Thyroid gland (tissue), 4 donors: ENCODE data around the gene ASTL. TPM values are rescaled to one million over a fixed set of nuclear protein-coding genes. Genes with fewer than 3 reads are reported as not detected.

ENCODE experiments used
- DNase-seq, 2 donors: peaks; one replicate each; pipeline ENCODE4 v3.0.0-alpha.2; 2019
- H3K27ac ChIP-seq, 3 donors: fragments of 200-600 bp; sonication (generic); 1 replicate in 2 of 3; 2 replicates in 1 of 3; pipeline ENCODE4 v1.5.1; 2016 to 2019; ENCODE audit warnings: mild to moderate bottlenecking in 1 of 3, moderate library complexity in 1 of 3
- H3K27me3 ChIP-seq: fragments of 200-600 bp; sonication (generic); one replicate; pipeline ENCODE4 v1.5.1; 2019
- H3K36me3 ChIP-seq, 2 donors: fragments of 200-600 bp; sonication (generic); one replicate each; pipeline ENCODE4 v1.5.1; 2016 to 2019
- H3K4me1 ChIP-seq, 2 donors: fragments of 200-600 bp; sonication (generic); one replicate each; pipeline ENCODE4 v1.5.1; 2017 to 2019
- H3K4me3 ChIP-seq, 3 donors: fragments of 200-600 bp; sonication (generic); replicated peaks in 1 of 3; 1 replicate in 2 of 3; 2 replicates in 1 of 3; pipeline ENCODE4 v1.5.1; 2016; ENCODE audit warnings: mild to moderate bottlenecking in 1 of 3
- H3K9me3 ChIP-seq: fragments of 200-600 bp; sonication (generic); one replicate; pipeline ENCODE4 v1.5.1; 2017
- POLR2A ChIP-seq, 2 donors: fragments of 450-650 bp; IDR thresholded peaks; one replicate each; pipeline ENCODE4 v1.6.1; 2017; ENCODE audit warnings: antibody characterized with exemption in 2 of 2, mild to moderate bottlenecking in 2 of 2, moderate library complexity in 1 of 2
- WGBS, 2 donors: methylation state at CpG; one replicate each; pipeline ENCODE4 v1.1.5; 2017; 5-methylcytosine and 5-hydroxymethylcytosine counted together
- intact Hi-C: fragments of 100-400 bp; cut with DNase I; formaldehyde crosslinking; loops from one replicate; pipeline ENCODE4 v1.15.1; 2023
- total RNA-seq, 4 donors: library from RNA; depleted of rRNA; stranded (reverse); fragments of >200 nt; gene quantifications; one replicate each; pipeline ENCODE4 v1.2.3, GENCODE V29; 2016
- TF ChIP-seq, protein P1 (sequence below), 6 experiments: fragments of 200-600 bp in 3 of 6; fragments of 450-650 bp in 3 of 6; sonication (generic) in 3 of 6; IDR thresholded peaks; one replicate each; pipeline ENCODE4 v1.5.1; 2016 to 2019; ENCODE audit warnings: antibody characterized with exemption in 6 of 6, mild to moderate bottlenecking in 2 of 6, inconsistent platforms in 1 of 6, moderate library complexity in 1 of 6

ASTL gene
- total RNA-seq, 4 donors from 2014 or later, result not detected

DNA sequence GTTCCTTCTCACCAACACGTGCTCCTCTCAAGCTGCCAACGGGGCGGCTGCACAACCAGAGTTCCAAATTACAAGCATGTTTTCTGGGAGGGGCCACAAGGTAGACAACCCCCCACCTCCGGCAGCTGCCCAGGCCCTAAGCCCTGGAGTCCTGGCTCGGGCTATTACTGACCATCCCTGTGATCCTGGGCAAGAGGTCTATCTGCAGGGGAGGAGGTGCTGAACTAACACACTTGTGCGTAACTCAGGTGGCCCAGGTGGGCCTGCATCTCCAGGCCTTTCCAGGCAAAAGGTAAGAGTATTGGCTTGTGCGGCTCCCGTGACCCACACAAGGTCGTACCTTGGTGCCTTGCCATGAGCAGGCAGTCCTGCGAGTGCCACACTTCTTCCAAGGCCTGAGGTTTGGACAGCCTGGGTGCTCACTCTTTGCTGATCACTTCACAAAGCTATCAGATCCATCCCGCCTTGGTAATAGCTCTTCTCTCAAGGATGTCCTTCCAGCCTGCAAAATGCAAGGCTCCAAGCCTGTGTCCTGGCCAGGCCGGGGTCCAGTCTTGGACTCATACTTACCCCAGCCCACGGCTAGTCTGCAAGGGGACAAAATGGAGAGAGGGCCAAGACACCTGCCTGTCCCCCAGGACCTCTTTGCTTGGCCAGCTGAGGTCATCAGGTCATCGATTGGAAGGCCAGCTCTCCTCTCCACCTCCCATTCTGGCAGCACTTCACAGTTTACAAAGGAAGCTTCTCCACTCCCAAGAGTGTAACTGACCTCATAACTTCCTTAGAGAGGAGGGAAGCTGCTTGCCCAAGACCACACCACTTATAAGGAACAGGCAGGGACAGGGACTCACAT is 55.9 kb downstream of the ASTL start:
- 89 to 93% methylated on average over 13 to 14 of the region's 14 CpGs for WGBS, 2 donors
- no peak for DNase-seq
- Histone ChIP-seq H3K4me3 (no peak overlapping the region), H3K27me3 (no peaks in the 10 kb centered on the region), H3K27ac (no peak overlapping the region), H3K36me3 (no peaks in the 10 kb centered on the region), H3K4me1 (peaks cover 0 to 4% of the 10 kb centered on the region in 2 donors), H3K9me3 (no peaks in the 10 kb centered on the region)
- TF ChIP-seq, protein P1, sequence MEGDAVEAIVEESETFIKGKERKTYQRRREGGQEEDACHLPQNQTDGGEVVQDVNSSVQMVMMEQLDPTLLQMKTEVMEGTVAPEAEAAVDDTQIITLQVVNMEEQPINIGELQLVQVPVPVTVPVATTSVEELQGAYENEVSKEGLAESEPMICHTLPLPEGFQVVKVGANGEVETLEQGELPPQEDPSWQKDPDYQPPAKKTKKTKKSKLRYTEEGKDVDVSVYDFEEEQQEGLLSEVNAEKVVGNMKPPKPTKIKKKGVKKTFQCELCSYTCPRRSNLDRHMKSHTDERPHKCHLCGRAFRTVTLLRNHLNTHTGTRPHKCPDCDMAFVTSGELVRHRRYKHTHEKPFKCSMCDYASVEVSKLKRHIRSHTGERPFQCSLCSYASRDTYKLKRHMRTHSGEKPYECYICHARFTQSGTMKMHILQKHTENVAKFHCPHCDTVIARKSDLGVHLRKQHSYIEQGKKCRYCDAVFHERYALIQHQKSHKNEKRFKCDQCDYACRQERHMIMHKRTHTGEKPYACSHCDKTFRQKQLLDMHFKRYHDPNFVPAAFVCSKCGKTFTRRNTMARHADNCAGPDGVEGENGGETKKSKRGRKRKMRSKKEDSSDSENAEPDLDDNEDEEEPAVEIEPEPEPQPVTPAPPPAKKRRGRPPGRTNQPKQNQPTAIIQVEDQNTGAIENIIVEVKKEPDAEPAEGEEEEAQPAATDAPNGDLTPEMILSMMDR (IDR thresholded peaks at IDR 0.05), result no peak
- no peak for TF ChIP-seq POLR2A (IDR thresholded peaks at IDR 0.05)
- intact Hi-C loops, result no loop called here

DNA sequence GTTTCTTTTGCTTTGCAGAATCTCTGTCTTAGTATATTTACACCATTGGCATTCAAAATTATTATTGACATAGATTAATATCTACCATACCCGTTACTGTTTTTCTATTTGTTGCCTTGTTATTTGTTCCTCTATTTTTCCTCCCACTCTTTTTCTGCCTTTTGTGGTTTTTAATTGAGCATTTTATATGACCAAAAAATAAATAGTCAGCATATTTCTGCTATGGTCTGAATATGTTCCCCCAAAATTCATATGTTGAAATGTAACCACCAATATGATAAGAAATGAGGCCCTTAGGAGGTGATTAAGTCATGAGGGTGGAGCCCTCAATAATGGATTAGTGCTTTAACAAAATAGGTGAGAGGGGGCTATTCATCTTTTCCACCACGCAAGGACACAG is 57.3 kb downstream of the ASTL start:
- no peak overlapping the region for H3K4me3 ChIP-seq
- no peaks in the 10 kb centered on the region for H3K9me3 ChIP-seq
- 94 to 96% methylated on average over 2 of the region's 2 CpGs for WGBS, 2 donors
- TF ChIP-seq, protein P1 (IDR thresholded peaks at IDR 0.05), result no peak
- TF ChIP-seq POLR2A (IDR thresholded peaks at IDR 0.05), result no peak
- intact Hi-C loops, result no loop called here
- no peak overlapping the region for H3K27ac ChIP-seq
- H3K36me3 ChIP-seq, result no peaks in the 10 kb centered on the region
- DNase-seq, result no peak
- H3K27me3 ChIP-seq, result no peaks in the 10 kb centered on the region
- peaks cover 0 to 4% of the 10 kb centered on the region in 2 donors for H3K4me1 ChIP-seq

DNA sequence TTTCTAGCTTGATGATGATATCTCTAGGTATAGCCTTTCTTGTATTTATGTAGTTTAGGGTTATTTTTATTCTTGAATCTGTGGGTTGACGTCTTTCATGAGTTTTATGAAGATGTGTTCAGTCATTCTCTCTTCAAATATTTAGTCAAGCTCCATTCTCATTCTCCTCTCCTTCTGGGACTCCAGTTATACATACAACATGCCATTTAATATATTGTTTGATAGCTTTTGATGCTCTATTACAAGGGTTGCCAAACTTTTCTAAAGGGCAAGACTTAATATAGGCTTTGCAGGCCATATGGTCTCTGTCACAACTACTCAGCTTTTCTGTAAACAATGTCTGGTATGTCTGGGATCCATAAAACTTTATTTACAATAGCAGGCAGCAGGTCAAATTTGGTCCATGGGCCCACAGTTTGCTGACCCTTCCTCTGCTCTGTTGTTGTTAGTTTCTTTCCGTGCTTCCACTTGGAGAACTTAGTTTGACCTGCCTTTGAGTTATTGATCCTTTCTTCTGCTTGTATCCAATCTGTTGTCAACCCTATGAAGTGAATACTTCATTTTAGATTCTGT is 63.0 kb downstream of the ASTL start:
- Histone ChIP-seq H3K36me3 (no peaks in the 10 kb centered on the region), H3K27me3 (no peaks in the 10 kb centered on the region), H3K27ac (no peak overlapping the region), H3K4me1 (peaks cover 19% of the 10 kb centered on the region in 2 donors), H3K9me3 (no peaks in the 10 kb centered on the region), H3K4me3 (no peak overlapping the region)
- 90 to 91% methylated on average over 2 of the region's 2 CpGs for WGBS, 2 donors
- TF ChIP-seq, protein P1 (IDR thresholded peaks at IDR 0.05), result no peak
- no peak for TF ChIP-seq POLR2A (IDR thresholded peaks at IDR 0.05)
- intact Hi-C loops, result no loop called here
- DNase-seq, result no peak

DNA sequence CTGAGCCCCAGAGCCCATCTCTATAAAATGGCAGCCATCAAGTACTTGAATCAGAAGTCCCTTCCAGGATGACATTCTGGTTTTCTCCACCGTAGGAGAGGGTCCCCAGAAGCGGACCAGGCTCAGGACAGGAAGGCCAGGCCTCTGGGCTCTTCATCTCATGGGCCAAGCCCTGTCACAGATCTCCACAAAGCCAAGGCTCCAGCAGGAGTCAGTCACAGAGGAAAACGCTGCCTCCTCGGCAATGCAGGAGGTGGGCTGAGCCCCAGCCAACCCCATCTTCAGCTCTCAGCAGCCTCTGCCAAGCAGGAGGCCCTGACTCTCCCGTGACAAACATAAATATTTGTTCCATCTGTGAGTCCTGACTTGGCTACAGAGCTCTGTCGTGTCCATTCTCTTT is 64.1 kb downstream of the ASTL start:
- no peak for DNase-seq
- no peak for TF ChIP-seq POLR2A (IDR thresholded peaks at IDR 0.05)
- TF ChIP-seq, protein P1 (IDR thresholded peaks at IDR 0.05), result no peak
- no peak overlapping the region for H3K27ac ChIP-seq
- intact Hi-C loops, result no loop called here
- no peaks in the 10 kb centered on the region for H3K36me3 ChIP-seq
- peaks cover 19% of the 10 kb centered on the region in 2 donors for H3K4me1 ChIP-seq
- WGBS, 2 donors, result 72 to 86% methylated on average over 3 to 6 of the region's 6 CpGs
- H3K27me3 ChIP-seq, result no peaks in the 10 kb centered on the region
- no peaks in the 10 kb centered on the region for H3K9me3 ChIP-seq
- H3K4me3 ChIP-seq, result no peak overlapping the region

DNA sequence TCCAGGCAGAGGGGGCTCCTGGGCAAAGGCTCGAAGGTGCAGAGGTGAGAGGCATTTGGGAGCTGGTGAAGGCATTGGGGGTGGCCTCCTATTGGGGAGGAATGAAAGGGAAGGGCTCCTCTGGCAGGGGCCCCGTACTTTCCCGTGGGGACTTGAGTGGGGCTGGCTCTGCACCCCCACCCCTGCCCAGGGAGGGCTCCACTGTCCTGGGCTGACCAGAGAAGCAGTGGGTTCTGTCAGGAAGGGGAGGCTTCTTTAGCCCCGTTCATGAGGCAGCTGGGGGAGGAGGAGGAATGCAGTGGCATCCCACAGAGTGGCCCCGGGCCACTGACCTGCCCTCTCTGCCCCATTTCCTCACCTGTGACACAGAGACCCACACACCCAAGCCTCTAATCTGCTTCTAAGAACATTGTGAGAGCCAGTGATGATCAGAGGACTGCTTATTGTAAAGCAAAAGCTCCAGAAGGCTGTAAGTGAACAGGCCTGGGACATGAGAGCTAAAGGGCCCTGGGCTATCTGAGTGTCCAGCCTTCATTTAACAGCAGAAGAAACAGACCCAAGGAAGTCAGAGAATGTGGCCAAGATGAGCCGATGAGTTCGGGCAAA is 65.0 kb downstream of the ASTL start:
- intact Hi-C loops, result no loop called here
- no peak for DNase-seq
- WGBS, 2 donors, result 62 to 71% methylated on average over 6 to 7 of the region's 7 CpGs

More for the DNA sequence above, 65.0 kb downstream of the ASTL start:
- Histone ChIP-seq H3K9me3 (no peaks in the 10 kb centered on the region), H3K36me3 (no peaks in the 10 kb centered on the region), H3K27me3 (no peaks in the 10 kb centered on the region), H3K4me1 (peaks cover 19 to 20% of the 10 kb centered on the region in 2 donors), H3K4me3 (no peak overlapping the region), H3K27ac (peak overlapping the region; percentile 46 to 78 (median 56))
- TF ChIP-seq, protein P1 (IDR thresholded peaks at IDR 0.05), result no peak
- TF ChIP-seq POLR2A (IDR thresholded peaks at IDR 0.05), result no peak
